Neural crest cell (in vitro differentiated cells): ENCODE measurements around the gene MRPS24. TPM values are rescaled to one million over a fixed set of nuclear protein-coding genes. Genes with fewer than 3 reads are reported as not detected.

Experiments
- DNase-seq: peaks from one replicate; pipeline ENCODE4 v3.0.0; 2021; ENCODE audit warnings: low read depth, mixed read lengths, low spot score
- H3K27ac Mint-ChIP-seq: one replicate; pipeline ENCODE4 v1.8.0; 2021; ENCODE audit warnings: mild to moderate bottlenecking, mixed read lengths; ENCODE audit not compliant: unreplicated experiment
- H3K27me3 Mint-ChIP-seq: 2 replicates; pipeline ENCODE4 v1.8.0; 2021; ENCODE audit warnings: low read depth, mild to moderate bottlenecking, mixed read lengths
- H3K36me3 Mint-ChIP-seq: 2 replicates; pipeline ENCODE4 v1.8.0; 2021; ENCODE audit warnings: low read depth, mild to moderate bottlenecking, mixed read lengths
- H3K4me1 Mint-ChIP-seq: 2 replicates; pipeline ENCODE4 v1.8.0; 2021; ENCODE audit warnings: mixed read lengths
- H3K4me3 Mint-ChIP-seq: one replicate; pipeline ENCODE4 v1.8.0; 2021; ENCODE audit warnings: mild to moderate bottlenecking, mixed read lengths
- H3K9me3 Mint-ChIP-seq: 2 replicates; pipeline ENCODE4 v1.8.0; 2021; ENCODE audit warnings: mixed read lengths
- total RNA-seq: library from RNA; stranded (reverse); gene quantifications from 2 replicates; pipeline ENCODE4 v1.2.1, GENCODE V29; 2021
- TF ChIP-seq, protein P1 (sequence below): fragments of 200-600 bp; sonication (generic); conservative IDR thresholded peaks from 2 replicates; pipeline ENCODE4 v1.5.0; 2021; ENCODE audit warnings: antibody characterized with exemption, mild to moderate bottlenecking

Gene MRPS24
- total RNA-seq, 1 donor from 2014 or later, result 109 TPM

DNA sequence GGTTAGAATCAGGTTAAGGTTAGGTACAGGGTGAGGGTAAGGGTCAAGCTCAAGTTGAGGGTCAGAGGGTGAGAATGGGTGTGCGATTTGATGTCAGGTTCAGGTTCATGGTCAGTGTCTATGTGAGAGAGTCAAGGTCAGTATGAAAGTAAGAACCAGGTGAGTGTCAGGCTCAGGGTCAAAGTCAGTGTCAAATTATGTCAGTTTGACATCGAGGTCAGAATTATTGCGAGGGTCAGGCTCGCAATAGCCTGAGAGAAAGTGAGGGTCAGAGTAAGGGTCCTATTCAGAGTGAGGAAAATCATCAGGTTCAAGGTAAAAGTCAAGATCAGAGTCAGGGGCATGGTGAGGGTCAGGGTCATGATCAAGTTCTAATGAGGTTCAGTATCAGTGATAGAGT, 13.0 kb downstream of the MRPS24 start:
- H3K36me3 Mint-ChIP-seq, result no peaks in the 10 kb centered on the region
- no peak for DNase-seq
- no peaks in the 10 kb centered on the region for H3K4me1 Mint-ChIP-seq
- peaks cover 4% of the 10 kb centered on the region for H3K27me3 Mint-ChIP-seq
- no peak overlapping the region for H3K27ac Mint-ChIP-seq
- H3K9me3 Mint-ChIP-seq, result peaks cover 4% of the 10 kb centered on the region
- no peak overlapping the region for H3K4me3 Mint-ChIP-seq
- TF ChIP-seq, protein P1, sequence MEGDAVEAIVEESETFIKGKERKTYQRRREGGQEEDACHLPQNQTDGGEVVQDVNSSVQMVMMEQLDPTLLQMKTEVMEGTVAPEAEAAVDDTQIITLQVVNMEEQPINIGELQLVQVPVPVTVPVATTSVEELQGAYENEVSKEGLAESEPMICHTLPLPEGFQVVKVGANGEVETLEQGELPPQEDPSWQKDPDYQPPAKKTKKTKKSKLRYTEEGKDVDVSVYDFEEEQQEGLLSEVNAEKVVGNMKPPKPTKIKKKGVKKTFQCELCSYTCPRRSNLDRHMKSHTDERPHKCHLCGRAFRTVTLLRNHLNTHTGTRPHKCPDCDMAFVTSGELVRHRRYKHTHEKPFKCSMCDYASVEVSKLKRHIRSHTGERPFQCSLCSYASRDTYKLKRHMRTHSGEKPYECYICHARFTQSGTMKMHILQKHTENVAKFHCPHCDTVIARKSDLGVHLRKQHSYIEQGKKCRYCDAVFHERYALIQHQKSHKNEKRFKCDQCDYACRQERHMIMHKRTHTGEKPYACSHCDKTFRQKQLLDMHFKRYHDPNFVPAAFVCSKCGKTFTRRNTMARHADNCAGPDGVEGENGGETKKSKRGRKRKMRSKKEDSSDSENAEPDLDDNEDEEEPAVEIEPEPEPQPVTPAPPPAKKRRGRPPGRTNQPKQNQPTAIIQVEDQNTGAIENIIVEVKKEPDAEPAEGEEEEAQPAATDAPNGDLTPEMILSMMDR, result no peak

- DNase-seq, result no peak
- Mint-ChIP-seq H3K4me3 (no peak overlapping the region), H3K36me3 (no peaks in the 10 kb centered on the region), H3K4me1 (no peaks in the 10 kb centered on the region), H3K9me3 (peaks cover 4% of the 10 kb centered on the region), H3K27ac (no peak overlapping the region), H3K27me3 (no peaks in the 10 kb centered on the region)
- TF ChIP-seq, protein P1, result no peak
Observed at GRCh38 chr7:43855176-43855575, 14.1 kb downstream of the MRPS24 start.

GRCh38 chr7:43851805-43852204, 17.5 kb downstream of the MRPS24 start:
- Mint-ChIP-seq H3K36me3 (no peaks in the 10 kb centered on the region), H3K27ac (no peak overlapping the region), H3K4me1 (no peaks in the 10 kb centered on the region), H3K4me3 (no peak overlapping the region), H3K27me3 (no peaks in the 10 kb centered on the region), H3K9me3 (no peaks in the 10 kb centered on the region)
- DNase-seq, result no peak
- TF ChIP-seq, protein P1, result no peak

DNA sequence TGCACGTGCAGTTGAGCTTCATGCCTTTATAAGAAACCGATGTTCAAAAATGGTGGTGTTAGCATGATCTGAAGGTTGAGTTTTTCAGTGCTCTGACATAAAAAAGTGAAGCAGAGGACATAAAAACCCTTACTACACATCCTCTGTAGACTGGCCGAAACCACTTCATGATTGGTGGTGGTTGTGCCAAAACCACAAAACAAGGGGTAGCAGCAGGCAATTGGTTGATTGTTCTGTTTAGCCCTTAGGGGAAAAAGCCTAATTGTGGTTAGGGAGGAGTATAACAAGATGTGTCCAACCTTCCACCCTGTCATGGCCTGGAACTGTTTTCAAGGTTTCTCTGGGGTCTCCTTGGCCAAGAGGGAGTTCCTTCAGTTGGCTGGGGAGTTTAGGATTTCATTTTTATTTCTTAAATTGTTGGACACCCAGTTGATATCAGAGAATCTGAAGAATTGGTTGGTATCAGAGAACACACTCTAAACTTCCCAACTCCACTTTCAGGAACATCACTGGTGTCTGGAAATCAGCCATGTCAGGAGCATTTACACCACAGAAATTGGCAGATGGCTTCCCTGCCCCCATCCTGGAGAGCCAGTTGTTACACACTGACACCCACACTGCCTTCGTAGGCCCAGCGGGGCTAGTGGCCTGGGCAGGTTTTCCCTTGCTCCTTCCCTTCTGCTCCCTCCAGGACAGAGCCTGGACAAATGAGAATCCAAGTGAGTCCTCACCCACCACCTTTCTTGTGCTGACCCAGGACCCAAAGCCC, 18.8 kb downstream of the MRPS24 start:
- DNase-seq, result no peak

DNA sequence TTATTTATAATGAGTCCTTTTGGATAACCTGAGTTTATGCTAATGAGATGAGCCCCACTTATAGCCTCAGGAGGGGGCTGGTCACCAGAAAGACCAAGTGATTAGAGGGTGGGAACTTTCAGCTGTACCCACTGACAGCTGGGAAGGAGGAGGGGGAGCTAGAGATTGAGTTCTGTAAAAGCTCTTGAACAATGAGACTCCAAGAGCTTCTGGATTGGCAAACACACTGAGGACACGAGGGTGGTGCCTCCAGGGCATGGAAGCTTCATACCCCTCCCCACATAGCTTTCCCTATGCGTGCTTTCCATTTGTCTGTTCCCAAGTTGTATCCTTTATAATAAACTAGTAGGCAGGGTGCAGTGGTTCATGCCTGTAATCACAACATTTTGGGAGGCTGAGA, 20.3 kb downstream of the MRPS24 start:
- Mint-ChIP-seq H3K27me3 (no peaks in the 10 kb centered on the region), H3K27ac (no peak overlapping the region), H3K4me1 (no peaks in the 10 kb centered on the region), H3K36me3 (no peaks in the 10 kb centered on the region), H3K4me3 (no peak overlapping the region), H3K9me3 (no peaks in the 10 kb centered on the region)
- TF ChIP-seq, protein P1, result no peak
- no peak for DNase-seq

More for the DNA sequence above, 18.8 kb downstream of the MRPS24 start:
- no peaks in the 10 kb centered on the region for H3K9me3 Mint-ChIP-seq
- no peak overlapping the region for H3K4me3 Mint-ChIP-seq
- H3K36me3 Mint-ChIP-seq, result no peaks in the 10 kb centered on the region
- no peak overlapping the region for H3K27ac Mint-ChIP-seq
- TF ChIP-seq, protein P1, result no peak
- no peaks in the 10 kb centered on the region for H3K27me3 Mint-ChIP-seq
- no peaks in the 10 kb centered on the region for H3K4me1 Mint-ChIP-seq
